ENCODE results near the gene LIPJ. TPM values are rescaled to one million over a fixed set of nuclear protein-coding genes. Genes with fewer than 3 reads are reported as not detected.

The LIPJ gene
- total RNA-seq, 1 experiment from 2014 or later = not detected

GRCh38 chr10:88616250-88616977, 29.9 kb downstream of the LIPJ start:
- Histone ChIP-seq H3K9me3 (ENCODE audit: control insufficient read depth in 1 of 2, insufficient read depth in 1 of 2, low read depth in 1 of 2, low read length in 2 of 2) (no peaks in the 10 kb centered on the region), H3K4me2 (ENCODE audit: low read length) (no peak overlapping the region), H3K9me2 (ENCODE audit: insufficient read depth) (peaks cover 5% of the 10 kb centered on the region; the same call in 1 of the 2 replicates), H4K20me1 (ENCODE audit: insufficient read depth) (no peaks in the 10 kb centered on the region), H3K9ac (ENCODE audit: low read length) (no peak overlapping the region), H3K27me3 (ENCODE audit: insufficient read depth, low read length) (no peaks in the 10 kb centered on the region), H3K27ac (ENCODE audit: low read depth, low read length) (no peak overlapping the region), H2AFZ (ENCODE audit: low read depth, low read length, poor library complexity, severe bottlenecking) (no peak overlapping the region), H3K79me2 (ENCODE audit: insufficient read depth, low read length) (no peaks in the 10 kb centered on the region), H3K4me1 (ENCODE audit: control insufficient read depth in 1 of 2, insufficient read depth in 2 of 2, low read length in 2 of 2) (no peaks in the 10 kb centered on the region), H3K36me3 (ENCODE audit: control insufficient read depth in 1 of 2, insufficient read depth in 2 of 2, low read length in 2 of 2) (no peaks in the 10 kb centered on the region), H3K4me3 (replicated peaks in 1 of 2; ENCODE audit: low read depth in 1 of 2, low read length in 2 of 2) (no peak overlapping the region)
- ATAC-seq = no peak
- POLR2A ChIA-PET = no interaction called here
- no peak for TF ChIP-seq ZNF274 (IDR thresholded peaks at IDR 0.05; ENCODE audit: low read depth, low read length)
- TF ChIP-seq SP1 (IDR thresholded peaks at IDR 0.05; ENCODE audit: low read depth) = no peak
- no peak for TF ChIP-seq ZFX (IDR thresholded peaks at IDR 0.05)
- TF ChIP-seq MAX (IDR thresholded peaks at IDR 0.05) = no peak
- TF ChIP-seq REST (IDR thresholded peaks at IDR 0.05; ENCODE audit: low read depth) = no peak
- no peak for TF ChIP-seq ATF3 (IDR thresholded peaks at IDR 0.05)
- TF ChIP-seq POLR2A (IDR thresholded peaks at IDR 0.05; ENCODE audit: borderline replicate concordance, extremely low read depth, insufficient read depth, insufficient read length) = no peak
- TF ChIP-seq EZH2phosphoT487 (IDR thresholded peaks at IDR 0.05; ENCODE audit: borderline replicate concordance) = no peak
- no peak for TF ChIP-seq YY1 (IDR thresholded peaks at IDR 0.05; ENCODE audit: extremely low read depth, insufficient replicate concordance, low read depth, low read length)
- no peak for TF ChIP-seq SRF (IDR thresholded peaks at IDR 0.05; ENCODE audit: low read depth)
- no peak for TF ChIP-seq EZH2 (IDR thresholded peaks at IDR 0.05)
- no peak for TF ChIP-seq ZBTB33 (IDR thresholded peaks at IDR 0.05; ENCODE audit: extremely low read depth, insufficient replicate concordance, low read length)
- DNase-seq (ENCODE audit: low read depth, low spot score) = no peak
- intact Hi-C loops (cut with micrococcal nuclease) = no loop called here
- CTCF ChIA-PET = no interaction called here
- BruUV-seq (replicated peaks) = no TSS peak
- RAD21 ChIA-PET (ENCODE audit: low non-redundant PET in 1 of 2, low total read pairs in 2 of 2, uncharacterized antibody in 2 of 2, unreplicated experiment in 2 of 2) = no interaction called here
